Subcutaneous abdominal adipose tissue (tissue), 5 donors: ENCODE measurements around the gene SRRT.
"Not testable (repeated sequence)": the region's sequence is repeated elsewhere in the genome, so short reads cannot be mapped to it uniquely, and the experiment has no call there.

Experiments used
- H3K27ac ChIP-seq: one replicate; pipeline ENCODE4 v1.7.0; 2013; ENCODE audit warnings: low read depth, mild to moderate bottlenecking, inconsistent platforms, low read length, moderate library complexity
- H3K27me3 ChIP-seq, 5 donors: one replicate each; pipeline ENCODE4 v1.7.0; 2013; ENCODE audit warnings: low read length in 5 of 5, inconsistent platforms in 1 of 5; ENCODE audit not compliant: control insufficient read depth in 5 of 5, insufficient read depth in 4 of 5
- H3K36me3 ChIP-seq, 5 donors: one replicate each; pipeline ENCODE4 v1.7.0; 2013; ENCODE audit warnings: low read length in 5 of 5; ENCODE audit not compliant: control insufficient read depth in 5 of 5, insufficient read depth in 5 of 5
- H3K4me1 ChIP-seq, 5 donors: one replicate each; pipeline ENCODE4 v1.7.0; 2013; ENCODE audit warnings: low read length in 5 of 5, mild to moderate bottlenecking in 3 of 5, moderate library complexity in 1 of 5; ENCODE audit not compliant: control insufficient read depth in 5 of 5, insufficient read depth in 5 of 5
- H3K4me3 ChIP-seq, 5 donors: one replicate each; pipeline ENCODE4 v1.7.0; 2013; ENCODE audit warnings: low read length in 5 of 5, low read depth in 1 of 5
- H3K9ac ChIP-seq, 5 donors: one replicate each; pipeline ENCODE4 v1.7.0; 2013; ENCODE audit warnings: low read length in 5 of 5, mild to moderate bottlenecking in 4 of 5, moderate library complexity in 3 of 5
- H3K9me3 ChIP-seq, 5 donors: one replicate each; pipeline ENCODE4 v1.7.0; 2013; ENCODE audit warnings: low read length in 5 of 5; ENCODE audit not compliant: control insufficient read depth in 5 of 5
- donor health status: healthy.
- donor health status: healthy.
- donor health status: healthy.
- donor health status: healthy.
- donor health status: healthy.

The SRRT gene

DNA sequence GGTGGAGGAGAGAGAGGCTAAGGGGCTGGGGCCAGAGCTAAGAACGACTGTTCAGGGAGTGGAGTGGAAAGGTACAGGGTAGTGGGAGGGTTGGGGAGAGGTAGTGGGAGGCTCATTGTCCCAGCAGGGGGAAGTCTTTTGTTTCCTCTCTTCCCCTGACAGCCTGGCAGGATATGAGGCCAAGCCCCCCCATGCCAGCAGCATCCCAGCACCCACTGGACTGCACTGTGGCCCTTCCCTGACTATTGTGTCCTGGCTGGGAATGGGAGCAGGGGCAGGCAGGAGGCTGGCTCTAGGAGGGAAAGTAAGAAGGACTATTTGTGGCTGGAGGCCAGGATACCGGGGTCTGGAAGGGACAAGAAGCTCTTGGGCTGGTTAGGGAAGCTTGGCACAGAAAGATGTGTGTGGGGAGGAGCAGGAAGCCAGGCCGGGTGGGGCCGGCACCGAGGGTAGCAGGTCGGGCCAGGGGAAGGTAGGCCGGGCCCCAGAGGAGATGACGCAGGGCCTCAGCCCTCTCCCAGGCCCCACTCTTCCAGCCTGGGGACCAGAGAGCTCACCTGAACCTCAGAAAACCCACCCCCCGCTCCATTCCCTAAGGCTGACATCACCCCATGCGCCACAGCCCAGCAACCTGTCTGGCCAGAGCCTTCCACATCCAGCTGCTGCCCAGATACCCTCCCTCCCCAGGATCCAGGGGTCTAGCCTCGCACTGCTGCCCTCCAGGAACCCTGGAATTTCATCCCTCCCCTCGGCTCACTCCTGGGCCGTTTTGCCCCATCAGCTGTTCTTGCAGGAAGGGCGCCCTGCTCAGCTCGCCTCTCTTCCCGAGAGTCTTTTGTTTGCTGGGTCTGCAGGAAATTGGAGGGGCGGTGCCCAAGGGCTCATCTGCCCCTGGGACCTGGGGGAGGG is 38.7 kb upstream of the SRRT start:
- peak overlapping the region; percentile 50 for H3K27ac ChIP-seq
- H3K9ac ChIP-seq = peak overlapping the region in 1 of 5 donors; percentile 30
- no peaks in the 10 kb centered on the region for H3K36me3 ChIP-seq
- no peaks in the 10 kb centered on the region for H3K9me3 ChIP-seq
- peak overlapping the region in 1 of 5 donors; percentile 65 for H3K4me3 ChIP-seq
- peaks cover 0 to 21% (median 11%) of the 10 kb centered on the region in 5 donors for H3K4me1 ChIP-seq
- H3K27me3 ChIP-seq = no peaks in the 10 kb centered on the region

DNA sequence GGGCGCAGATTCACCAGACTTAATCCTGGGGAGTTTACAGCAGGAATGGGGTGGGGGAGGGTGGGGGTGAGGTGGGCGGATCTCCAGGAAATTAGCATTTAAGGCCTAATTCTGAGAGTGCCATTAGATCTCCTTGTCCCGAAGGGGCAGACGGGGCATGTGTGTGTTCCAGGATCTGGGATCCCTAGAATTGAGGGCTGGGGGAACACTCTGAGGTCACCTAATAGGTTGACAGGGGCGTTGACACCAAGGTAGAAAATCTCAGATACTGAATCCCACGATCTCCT is 38.1 kb upstream of the SRRT start:
- Histone ChIP-seq H3K9me3 (no peaks in the 10 kb centered on the region), H3K4me1 (peaks cover 0 to 21% (median 11%) of the 10 kb centered on the region in 5 donors), H3K36me3 (no peaks in the 10 kb centered on the region), H3K27ac (peak overlapping the region; percentile 78), H3K9ac (peak overlapping the region; percentile 11 to 76 (median 39)), H3K4me3 (peak overlapping the region; percentile 59 to 85 (median 66)), H3K27me3 (no peaks in the 10 kb centered on the region)

DNA sequence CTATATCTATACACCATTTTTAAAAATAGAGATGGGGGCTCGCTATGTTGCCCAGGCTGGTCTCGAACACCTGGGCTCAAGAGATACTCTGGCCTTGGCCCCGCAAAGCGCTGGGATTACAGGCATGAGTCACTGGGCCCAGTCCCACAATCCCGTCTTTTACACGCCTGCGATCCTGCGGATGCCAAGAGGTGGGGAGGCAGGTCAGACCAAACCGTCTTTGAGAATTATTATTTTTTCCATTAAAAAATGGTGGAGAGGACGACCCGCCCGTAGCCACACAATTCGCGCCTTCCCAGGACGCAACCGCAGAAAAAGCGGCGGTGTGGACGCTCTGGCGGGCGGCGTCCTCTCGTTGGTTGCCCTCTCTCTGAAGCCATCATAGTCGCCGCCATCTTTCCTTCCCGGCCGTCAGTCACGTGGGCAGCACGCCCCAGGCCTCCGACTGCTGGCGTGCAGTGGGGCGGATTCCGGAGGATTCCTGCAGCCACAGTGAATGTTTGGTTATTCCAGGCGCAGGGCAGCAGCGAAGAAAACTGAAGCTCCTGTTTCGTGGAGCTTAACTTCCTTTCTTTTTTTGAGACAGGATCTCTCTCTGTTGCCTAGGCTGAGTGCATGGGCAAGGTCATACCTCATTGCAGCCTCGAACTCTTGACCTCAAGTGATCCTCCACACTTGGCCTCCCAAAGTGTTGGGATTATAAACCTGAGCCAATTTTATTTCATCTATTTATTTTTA is 37.6 kb upstream of the SRRT start:
- peak overlapping the region; percentile 11 to 76 (median 41) for H3K9ac ChIP-seq
- peak overlapping the region; percentile 78 for H3K27ac ChIP-seq
- H3K4me1 ChIP-seq = peaks cover 0 to 21% (median 11%) of the 10 kb centered on the region in 5 donors
- no peaks in the 10 kb centered on the region for H3K9me3 ChIP-seq
- no peaks in the 10 kb centered on the region for H3K36me3 ChIP-seq
- peak overlapping the region; percentile 59 to 85 (median 66) for H3K4me3 ChIP-seq
- H3K27me3 ChIP-seq = no peaks in the 10 kb centered on the region

DNA sequence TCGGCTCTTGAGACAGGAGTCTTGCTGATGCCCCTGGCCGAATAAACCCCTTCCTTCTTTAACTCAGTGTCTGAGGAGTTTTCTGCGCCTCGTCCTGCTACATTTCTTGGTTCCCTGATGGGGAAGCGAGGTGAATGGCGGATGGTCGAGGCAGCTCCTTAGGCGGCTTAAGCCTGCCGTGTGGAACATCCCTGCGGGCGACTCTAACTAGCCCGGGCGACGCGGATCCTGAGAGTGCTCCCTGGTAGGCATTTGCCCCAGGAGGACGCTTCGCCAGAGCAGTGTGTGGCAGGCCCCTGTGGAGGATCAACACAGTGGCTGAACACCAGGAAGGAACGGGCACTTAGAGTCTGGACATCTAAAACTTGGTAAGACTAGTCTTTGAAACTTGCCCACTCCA is 35.5 kb upstream of the SRRT start:
- H3K4me3 ChIP-seq = no peak overlapping the region

DNA sequence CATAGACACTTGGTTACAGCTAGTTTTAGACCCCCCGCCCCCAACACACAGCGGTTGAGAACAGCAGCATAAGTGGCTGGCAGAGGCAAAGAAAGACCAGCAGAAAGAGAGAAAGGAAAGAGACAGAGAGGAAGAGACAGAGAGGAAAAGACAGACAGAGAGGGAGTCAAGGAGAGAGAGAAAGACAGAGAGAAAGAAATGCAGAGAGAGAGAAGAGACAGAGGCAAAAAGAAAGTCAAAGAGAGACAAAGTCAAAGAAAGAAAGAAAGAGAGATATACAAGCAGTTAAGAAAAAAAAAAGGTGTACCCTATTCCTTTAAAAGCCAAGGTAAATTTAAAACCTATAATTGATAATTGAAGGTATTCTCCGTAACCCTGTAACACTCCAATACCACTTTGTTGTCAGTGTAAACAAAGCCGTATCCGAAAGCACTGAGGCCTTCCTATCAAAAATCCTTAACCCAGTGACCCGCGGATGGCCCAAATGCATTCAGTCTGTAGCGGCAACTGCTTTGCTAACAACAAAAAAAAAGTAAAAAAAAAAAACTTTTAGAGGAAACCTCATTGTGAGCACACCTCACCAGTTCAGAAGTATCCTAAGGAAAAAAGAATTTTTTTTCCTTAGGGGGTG is 34.3 kb upstream of the SRRT start:
- H3K27me3 ChIP-seq = no peaks in the 10 kb centered on the region
- H3K9ac ChIP-seq = peak overlapping the region in 1 of 5 donors; percentile 11

More for the DNA sequence above, 35.5 kb upstream of the SRRT start:
- no peak overlapping the region for H3K27ac ChIP-seq
- no peaks in the 10 kb centered on the region for H3K27me3 ChIP-seq
- peaks cover 0 to 21% (median 11%) of the 10 kb centered on the region in 5 donors for H3K4me1 ChIP-seq
- H3K9ac ChIP-seq = no peak overlapping the region
- H3K9me3 ChIP-seq = no peaks in the 10 kb centered on the region
- H3K36me3 ChIP-seq = no peaks in the 10 kb centered on the region

DNA sequence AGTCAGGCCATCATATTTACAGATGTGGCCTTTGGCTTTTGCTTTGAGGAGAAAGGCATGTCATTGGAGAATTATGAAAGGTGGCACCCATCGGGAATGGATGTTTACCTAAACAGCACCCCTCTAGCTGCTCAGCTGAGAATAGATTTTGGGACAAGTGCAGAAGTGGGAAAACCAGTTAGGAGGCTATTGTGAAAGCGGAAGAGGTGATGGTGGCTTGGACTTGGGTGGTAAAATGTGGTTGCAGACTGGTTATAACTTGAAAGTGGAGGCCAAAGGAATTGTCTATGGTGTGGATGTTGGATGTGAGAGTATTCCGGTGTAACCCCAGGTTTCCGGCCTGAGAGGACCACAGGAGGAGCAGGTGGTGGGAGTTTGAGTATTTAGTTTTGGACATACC is 27.5 kb upstream of the SRRT start:
- peaks cover 0 to 15% (median 8%) of the 10 kb centered on the region in 5 donors for H3K4me1 ChIP-seq
- peak overlapping the region in 1 of 5 donors; percentile 38 for H3K9ac ChIP-seq
- H3K27me3 ChIP-seq = no peaks in the 10 kb centered on the region
- H3K4me3 ChIP-seq = no peak overlapping the region
- H3K27ac ChIP-seq = no peak overlapping the region
- H3K9me3 ChIP-seq = no peaks in the 10 kb centered on the region
- H3K36me3 ChIP-seq = no peaks in the 10 kb centered on the region

More for the DNA sequence above, 34.3 kb upstream of the SRRT start:
- Histone ChIP-seq H3K27ac (no peak overlapping the region), H3K4me1 (peaks cover 0 to 26% (median 11%) of the 10 kb centered on the region in 5 donors), H3K36me3 (no peaks in the 10 kb centered on the region), H3K9me3 (no peaks in the 10 kb centered on the region), H3K4me3 (no peak overlapping the region)

DNA sequence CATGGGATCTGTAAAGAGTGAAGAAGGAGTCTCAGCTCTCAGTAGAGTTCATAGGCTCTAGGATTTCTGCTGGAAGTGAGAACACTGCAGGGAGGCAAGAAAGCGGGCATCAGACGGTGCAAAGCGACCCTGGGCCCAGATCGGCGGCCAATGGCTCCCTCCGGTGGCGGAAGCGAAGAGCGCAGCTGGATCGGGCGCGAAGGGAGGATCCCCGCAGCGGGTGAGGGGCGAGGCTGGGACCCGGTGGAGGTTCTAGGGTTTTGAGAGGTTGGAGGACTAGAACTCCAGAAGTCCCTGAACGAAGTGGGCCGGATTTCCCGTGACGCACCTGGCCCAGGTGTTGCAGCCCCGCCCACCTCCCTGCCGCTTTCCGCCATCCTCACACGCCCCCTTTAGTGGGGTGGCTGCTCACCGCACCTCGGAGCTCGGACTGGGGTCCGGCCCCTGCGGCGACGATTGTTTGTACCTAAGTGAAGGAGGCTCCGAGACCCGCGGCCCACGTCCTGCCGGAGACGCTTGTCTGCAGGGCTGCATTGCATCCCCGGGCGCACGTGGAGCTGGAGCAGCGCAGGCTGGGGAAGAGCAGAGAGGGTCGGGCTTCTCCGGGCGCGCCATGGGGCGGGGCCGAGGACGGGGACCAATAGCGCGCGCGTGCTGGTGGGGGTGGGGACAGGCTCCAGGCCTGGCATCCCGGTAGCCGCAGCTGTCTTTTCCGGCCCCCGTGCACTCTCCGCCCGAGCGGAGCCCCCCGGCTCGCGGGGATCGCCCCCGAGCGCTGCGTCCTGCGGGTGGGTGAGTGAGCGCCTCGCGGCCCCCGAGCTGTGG is 22.6 kb upstream of the SRRT start, which contains the start of gene SLC12A9:
Gene SLC12A9 (plus strand): TSS at position 666 of the 825 bp plus-strand sequence. CDS start 1,485 bp downstream, outside the sequence.
- Histone ChIP-seq H3K27me3 (no peaks in the 10 kb centered on the region), H3K9me3 (no peaks in the 10 kb centered on the region), H3K9ac (peak within 1 kb of the TSS in 4 of 5 donors; percentile 16 to 77 (median 62)), H3K27ac (peak within 1 kb of the TSS; percentile 23), H3K4me3 (peak within 1 kb of the TSS; percentile 65 to 77 (median 70)), H3K4me1 (peaks cover 0 to 28% (median 18%) of the 10 kb centered on the region in 5 donors), H3K36me3 (peaks cover 0 to 13% (median 4%) of the 10 kb centered on the region in 5 donors)

DNA sequence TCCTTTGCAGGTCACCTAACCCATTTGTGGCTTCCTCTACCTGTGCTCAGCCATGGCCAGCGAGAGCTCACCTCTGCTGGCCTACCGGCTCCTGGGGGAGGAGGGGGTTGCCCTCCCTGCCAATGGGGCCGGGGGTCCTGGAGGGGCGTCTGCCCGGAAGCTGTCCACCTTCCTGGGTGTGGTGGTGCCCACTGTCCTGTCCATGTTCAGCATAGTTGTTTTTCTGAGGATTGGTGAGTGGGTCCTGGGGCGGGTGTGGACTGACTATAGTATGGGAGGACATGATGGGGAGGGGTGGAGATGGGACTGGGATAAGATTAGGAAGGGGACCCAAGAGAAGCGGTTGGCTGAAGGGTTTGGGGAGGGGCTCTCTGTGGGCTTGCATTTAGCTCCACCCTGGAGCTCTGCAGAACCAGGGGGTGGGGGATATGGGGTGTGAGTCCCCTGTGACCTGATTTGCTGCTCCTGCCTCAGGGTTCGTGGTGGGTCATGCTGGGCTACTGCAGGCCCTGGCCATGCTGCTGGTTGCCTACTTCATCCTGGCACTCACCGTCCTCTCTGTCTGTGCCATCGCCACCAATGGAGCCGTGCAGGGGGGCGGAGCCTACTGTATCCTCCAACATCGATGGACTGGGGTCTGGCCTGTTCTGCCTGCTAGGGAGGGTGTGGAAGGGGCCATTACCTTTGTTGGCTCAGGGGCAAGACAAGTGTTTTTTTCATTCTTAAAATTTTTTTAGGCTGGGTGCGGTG is 20.6 kb upstream of the SRRT start:
- no peaks in the 10 kb centered on the region for H3K9me3 ChIP-seq
- peaks cover 0 to 28% (median 18%) of the 10 kb centered on the region in 5 donors for H3K4me1 ChIP-seq
- no peak overlapping the region for H3K9ac ChIP-seq
- peaks cover 0 to 23% (median 8%) of the 10 kb centered on the region in 5 donors for H3K36me3 ChIP-seq
- no peak overlapping the region for H3K27ac ChIP-seq
- H3K27me3 ChIP-seq = no peaks in the 10 kb centered on the region
- H3K4me3 ChIP-seq = no peak overlapping the region

DNA sequence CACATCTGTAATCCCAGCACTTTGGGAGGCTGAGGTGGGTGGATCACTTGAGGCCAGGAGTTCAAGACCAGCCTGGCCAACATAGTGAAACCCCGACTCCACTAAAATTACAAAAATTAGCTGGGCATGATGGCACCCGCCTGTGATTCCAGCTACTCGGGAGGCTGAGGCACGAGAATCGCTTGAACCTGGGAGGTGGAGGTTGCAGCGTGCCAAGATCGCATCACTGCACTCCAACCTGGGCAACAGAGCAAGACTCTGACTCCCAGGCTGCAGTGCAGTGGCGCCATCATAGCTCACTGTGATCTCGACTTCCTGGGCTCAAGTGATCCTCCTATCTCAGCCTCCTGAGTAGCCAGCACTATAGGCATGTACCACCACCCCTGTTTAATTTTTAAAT is 20.0 kb upstream of the SRRT start:
- H3K9me3 ChIP-seq, H3K4me3 ChIP-seq, H3K27me3 ChIP-seq, H3K27ac ChIP-seq, H3K9ac ChIP-seq: not testable (repeated sequence)
- H3K4me1 ChIP-seq = peaks cover 0 to 28% (median 18%) of the 10 kb centered on the region in 5 donors
- peaks cover 0 to 29% (median 10%) of the 10 kb centered on the region in 5 donors for H3K36me3 ChIP-seq
